ENCODE data around the gene TMEM101.
"Not testable (repeated sequence)": the region's sequence is repeated elsewhere in the genome, so short reads cannot be mapped to it uniquely, and the experiment has no call there.

Gene TMEM101

GRCh38 chr17:43979671-43980070 is 35.1 kb downstream of the TMEM101 start:
- in situ Hi-C loops (cut with MboI; ENCODE audit: low pct_unique_long_range_greater_than_20kb, low sequenced_read_pairs, unreplicated experiment) = no loop called here
- TF ChIP-seq CTCF (IDR thresholded peaks at IDR 0.05; ENCODE audit: extremely low read depth, insufficient read depth, missing control alignments) = no peak
- no peak for DNase-seq (ENCODE audit: low spot score)

- TF ChIP-seq CTCF (IDR thresholded peaks at IDR 0.05; ENCODE audit: extremely low read depth, insufficient read depth, missing control alignments) = no peak
- in situ Hi-C loops (cut with MboI; ENCODE audit: low pct_unique_long_range_greater_than_20kb, low sequenced_read_pairs, unreplicated experiment) = no loop called here
- DNase-seq (ENCODE audit: low spot score) = no peak
Observed at GRCh38 chr17:43979011-43979410, 35.8 kb downstream of the TMEM101 start.

- DNase-seq (ENCODE audit: low spot score) = no peak
- in situ Hi-C loops (cut with MboI; ENCODE audit: low pct_unique_long_range_greater_than_20kb, low sequenced_read_pairs, unreplicated experiment) = no loop called here
- TF ChIP-seq CTCF (IDR thresholded peaks at IDR 0.05; ENCODE audit: extremely low read depth, insufficient read depth, missing control alignments) = no peak
Observed at GRCh38 chr17:43978078-43978477, 36.7 kb downstream of the TMEM101 start.

- TF ChIP-seq CTCF (IDR thresholded peaks at IDR 0.05; ENCODE audit: extremely low read depth, insufficient read depth, missing control alignments) = no peak
- in situ Hi-C loops (cut with MboI; ENCODE audit: low pct_unique_long_range_greater_than_20kb, low sequenced_read_pairs, unreplicated experiment) = no loop called here
- DNase-seq (ENCODE audit: low spot score) = no peak
Observed at GRCh38 chr17:43976963-43977837, 37.6 kb downstream of the TMEM101 start.

- in situ Hi-C loops (cut with MboI; ENCODE audit: low pct_unique_long_range_greater_than_20kb, low sequenced_read_pairs, unreplicated experiment) = no loop called here
- no peak for DNase-seq (ENCODE audit: low spot score)
- no peak for TF ChIP-seq CTCF (IDR thresholded peaks at IDR 0.05; ENCODE audit: extremely low read depth, insufficient read depth, missing control alignments)
Observed at GRCh38 chr17:43975898-43976297, 38.9 kb downstream of the TMEM101 start.

GRCh38 chr17:43974382-43975266 is 40.1 kb downstream of the TMEM101 start:
- no peak for TF ChIP-seq CTCF (IDR thresholded peaks at IDR 0.05; ENCODE audit: extremely low read depth, insufficient read depth, missing control alignments)
- DNase-seq (ENCODE audit: low spot score) = no peak
- in situ Hi-C loops (cut with MboI; ENCODE audit: low pct_unique_long_range_greater_than_20kb, low sequenced_read_pairs, unreplicated experiment) = no loop called here

- DNase-seq (ENCODE audit: low spot score); in situ Hi-C loops (cut with MboI; ENCODE audit: low pct_unique_long_range_greater_than_20kb, low sequenced_read_pairs, unreplicated experiment): not testable (repeated sequence)
Observed at GRCh38 chr17:43972444-43973212, 42.1 kb downstream of the TMEM101 start.

GRCh38 chr17:43971436-43971835 is 43.3 kb downstream of the TMEM101 start:
- in situ Hi-C loops (cut with MboI; ENCODE audit: low pct_unique_long_range_greater_than_20kb, low sequenced_read_pairs, unreplicated experiment); DNase-seq (ENCODE audit: low spot score): not testable (repeated sequence)

Data from GM13977 (cell line).